Left ventricle myocardium inferior (tissue), 1 donor: ENCODE results near the gene TLCD3A. TPM values are rescaled to one million over a fixed set of nuclear protein-coding genes. Genes with fewer than 3 reads are reported as not detected.

Experiments used
- DNase-seq: peaks from one replicate; pipeline ENCODE4 v3.0.0-alpha.2; 2020
- H3K27ac ChIP-seq: fragments of 200-600 bp; replicated peaks from 2 replicates; pipeline ENCODE4 v1.8.0; 2021
- H3K27me3 ChIP-seq: fragments of 200-600 bp; 2 replicates; pipeline ENCODE4 v1.8.0; 2021; ENCODE audit warnings: low read depth
- H3K36me3 ChIP-seq: fragments of 200-600 bp; 2 replicates; pipeline ENCODE4 v1.8.0; 2021
- H3K4me1 ChIP-seq: fragments of 200-600 bp; 2 replicates; pipeline ENCODE4 v1.8.0; 2021
- H3K4me3 ChIP-seq: fragments of 200-600 bp; 2 replicates; pipeline ENCODE4 v1.8.0; 2021; ENCODE audit warnings: mild to moderate bottlenecking, moderate library complexity
- H3K9me3 ChIP-seq: fragments of 200-600 bp; replicated peaks from 2 replicates; pipeline ENCODE4 v1.8.0; 2021
- intact Hi-C: fragments of 100-400 bp; cut with micrococcal nuclease; formaldehyde crosslinking; loops from one replicate; pipeline ENCODE4 v1.11.0; 2022
- total RNA-seq: library from RNA; stranded (reverse); fragmentation: NEBNext Ultra II Directional; extraction: Animal tissue kit (Norgen Biotek cat#: 25700); gene quantifications from one replicate; pipeline ENCODE4 v1.2.1, GENCODE V29; 2021
- TF ChIP-seq, protein P1 (sequence below): fragments of 200-600 bp; IDR thresholded peaks from 2 replicates; pipeline ENCODE4 v1.8.0; 2021; ENCODE audit warnings: antibody characterized with exemption, mild to moderate bottlenecking, borderline replicate concordance
- donor health status: DM: no; HTN: yes; CAD: no; lungs with severe emphysema.

TLCD3A gene
- total RNA-seq, 1 donor from 2014 or later = 1.5 TPM

DNA sequence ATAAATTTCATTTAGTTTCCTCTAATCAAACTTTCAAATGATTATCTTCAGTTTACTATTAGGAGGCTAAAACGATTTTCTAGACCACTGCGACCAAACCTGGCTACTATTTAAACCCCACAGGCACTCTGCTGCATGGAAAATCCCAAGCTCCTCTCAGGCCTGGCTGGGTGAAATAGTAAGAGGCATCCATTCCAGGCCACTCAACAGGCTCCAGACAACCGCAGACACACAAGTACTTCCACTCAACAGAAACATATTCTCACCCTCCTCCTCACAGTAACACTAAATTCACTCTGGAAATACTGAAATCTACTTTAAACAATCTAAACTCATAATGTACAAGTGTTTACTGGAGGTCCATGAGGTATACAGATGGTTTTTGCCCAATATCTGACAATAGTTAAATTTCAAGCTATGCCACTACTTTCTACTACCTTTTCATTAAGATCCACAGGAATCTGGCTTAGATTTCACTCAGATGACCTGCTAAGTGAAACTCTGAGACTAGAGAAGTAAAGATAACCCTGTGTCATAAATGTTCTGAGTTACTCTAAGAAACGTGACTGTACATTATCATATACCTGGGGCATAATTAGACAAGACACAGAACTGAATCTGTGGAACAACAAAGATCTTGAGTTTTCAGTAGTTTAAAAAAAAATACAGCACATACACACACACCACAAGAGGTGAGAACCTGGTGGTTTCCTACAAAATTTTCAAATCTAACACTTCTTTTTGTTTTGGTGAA lies 28.1 kb upstream of the TLCD3A start:
- no peaks in the 10 kb centered on the region for H3K27me3 ChIP-seq
- no peak for DNase-seq
- no peak overlapping the region for H3K4me3 ChIP-seq
- peaks cover 42% of the 10 kb centered on the region for H3K4me1 ChIP-seq
- H3K9me3 ChIP-seq = no peaks in the 10 kb centered on the region
- H3K36me3 ChIP-seq = peaks cover 38% of the 10 kb centered on the region
- no peak overlapping the region for H3K27ac ChIP-seq
- TF ChIP-seq, protein P1, sequence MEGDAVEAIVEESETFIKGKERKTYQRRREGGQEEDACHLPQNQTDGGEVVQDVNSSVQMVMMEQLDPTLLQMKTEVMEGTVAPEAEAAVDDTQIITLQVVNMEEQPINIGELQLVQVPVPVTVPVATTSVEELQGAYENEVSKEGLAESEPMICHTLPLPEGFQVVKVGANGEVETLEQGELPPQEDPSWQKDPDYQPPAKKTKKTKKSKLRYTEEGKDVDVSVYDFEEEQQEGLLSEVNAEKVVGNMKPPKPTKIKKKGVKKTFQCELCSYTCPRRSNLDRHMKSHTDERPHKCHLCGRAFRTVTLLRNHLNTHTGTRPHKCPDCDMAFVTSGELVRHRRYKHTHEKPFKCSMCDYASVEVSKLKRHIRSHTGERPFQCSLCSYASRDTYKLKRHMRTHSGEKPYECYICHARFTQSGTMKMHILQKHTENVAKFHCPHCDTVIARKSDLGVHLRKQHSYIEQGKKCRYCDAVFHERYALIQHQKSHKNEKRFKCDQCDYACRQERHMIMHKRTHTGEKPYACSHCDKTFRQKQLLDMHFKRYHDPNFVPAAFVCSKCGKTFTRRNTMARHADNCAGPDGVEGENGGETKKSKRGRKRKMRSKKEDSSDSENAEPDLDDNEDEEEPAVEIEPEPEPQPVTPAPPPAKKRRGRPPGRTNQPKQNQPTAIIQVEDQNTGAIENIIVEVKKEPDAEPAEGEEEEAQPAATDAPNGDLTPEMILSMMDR = no peak
- intact Hi-C loops = loop anchor here (5.0 kb wide), 2 partner anchors 292 to 562 kb away; a partner anchor contains a TSS

DNA sequence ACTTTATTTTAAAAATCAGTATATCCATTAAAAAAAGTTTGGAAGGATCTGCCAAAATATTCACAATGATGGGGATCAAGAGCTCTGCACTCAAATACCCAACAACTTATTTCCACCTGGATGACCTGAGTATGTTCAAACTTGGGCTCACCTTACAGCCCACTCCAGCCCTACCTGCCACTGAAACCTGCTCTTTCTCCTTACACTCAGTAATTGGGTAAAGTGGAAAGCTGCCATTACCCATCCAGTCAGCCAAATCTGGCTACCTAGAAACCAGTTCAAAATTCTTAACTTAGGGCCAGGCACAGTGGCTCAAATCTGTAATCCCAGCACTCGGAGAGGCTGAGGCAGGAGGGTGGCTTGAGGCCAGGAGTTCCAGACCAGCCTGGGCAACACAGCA lies 27.4 kb upstream of the TLCD3A start:
- Histone ChIP-seq H3K27ac (no peak overlapping the region), H3K4me3 (no peak overlapping the region), H3K36me3 (peaks cover 45% of the 10 kb centered on the region), H3K9me3 (no peaks in the 10 kb centered on the region), H3K27me3 (no peaks in the 10 kb centered on the region), H3K4me1 (peaks cover 36% of the 10 kb centered on the region)
- TF ChIP-seq, protein P1 = no peak
- intact Hi-C loops = no loop called here
- no peak for DNase-seq

DNA sequence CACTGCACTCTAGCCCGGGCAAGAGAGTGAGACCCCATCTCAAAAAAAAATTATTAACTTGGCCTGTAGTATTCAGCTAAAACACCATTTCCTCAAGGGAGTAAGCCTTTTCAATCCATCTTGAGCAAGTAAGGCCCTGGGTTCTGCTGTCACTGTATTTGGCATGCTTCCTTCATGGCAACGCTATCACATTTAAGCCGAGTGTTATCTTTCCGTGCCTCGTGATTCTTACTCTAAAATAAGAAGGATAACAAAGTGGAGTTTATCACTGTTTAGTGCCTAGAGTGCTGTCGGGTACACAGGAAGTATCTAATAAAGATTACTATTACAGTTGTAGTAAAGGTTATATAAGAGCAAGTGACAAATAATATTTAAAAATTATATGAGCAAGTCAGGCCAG lies 26.5 kb upstream of the TLCD3A start:
- Histone ChIP-seq H3K27ac (no peak overlapping the region), H3K4me1 (peaks cover 36% of the 10 kb centered on the region), H3K36me3 (peaks cover 50% of the 10 kb centered on the region), H3K27me3 (no peaks in the 10 kb centered on the region), H3K9me3 (no peaks in the 10 kb centered on the region), H3K4me3 (no peak overlapping the region)
- TF ChIP-seq, protein P1 = no peak
- DNase-seq = no peak
- intact Hi-C loops = no loop called here

DNA sequence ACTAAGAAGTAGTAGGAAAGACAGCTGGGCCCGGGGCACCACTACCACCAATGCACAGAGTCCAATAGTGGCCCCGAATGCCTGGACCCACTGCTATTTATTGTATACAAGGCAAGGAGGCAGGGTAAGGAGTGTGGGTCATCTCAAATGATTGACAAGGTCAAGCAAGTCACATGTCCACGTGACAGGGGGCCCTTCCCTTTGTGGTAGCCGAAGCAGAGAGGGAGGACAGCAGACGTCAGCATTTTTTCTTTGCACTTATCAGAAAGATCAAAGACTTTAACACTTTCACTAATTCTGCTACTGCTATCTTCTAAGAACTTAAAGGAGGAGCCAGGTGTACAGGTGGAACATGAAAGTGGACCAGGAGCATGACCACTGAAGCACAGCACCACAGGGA lies 24.3 kb upstream of the TLCD3A start:
- H3K9me3 ChIP-seq = no peaks in the 10 kb centered on the region
- peaks cover 43% of the 10 kb centered on the region for H3K4me1 ChIP-seq
- DNase-seq = no peak
- H3K27ac ChIP-seq = no peak overlapping the region
- no peak overlapping the region for H3K4me3 ChIP-seq
- H3K36me3 ChIP-seq = peaks cover 40% of the 10 kb centered on the region
- no peaks in the 10 kb centered on the region for H3K27me3 ChIP-seq
- TF ChIP-seq, protein P1 = no peak
- intact Hi-C loops = no loop called here

DNA sequence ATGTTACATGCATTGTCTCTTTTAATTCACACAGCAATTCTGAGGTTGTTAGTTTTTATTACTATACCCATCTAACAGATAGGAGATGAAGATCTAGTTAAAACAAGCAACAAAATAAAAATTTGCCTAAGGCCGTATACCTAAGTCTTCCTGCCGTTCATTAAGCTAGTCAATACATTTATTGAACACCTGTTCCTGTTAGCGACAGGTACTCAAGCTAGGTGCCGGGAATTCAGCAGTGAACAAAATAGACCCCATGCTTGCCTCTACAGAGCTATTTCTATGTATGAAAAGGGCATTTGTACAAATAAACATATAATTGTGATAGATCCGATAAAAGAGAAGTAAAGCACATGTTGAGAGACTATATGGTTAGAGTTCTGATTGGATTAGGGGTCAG lies 14.3 kb upstream of the TLCD3A start:
- TF ChIP-seq, protein P1 = no peak
- intact Hi-C loops = no loop called here
- H3K27ac ChIP-seq = no peak overlapping the region
- no peaks in the 10 kb centered on the region for H3K27me3 ChIP-seq
- H3K9me3 ChIP-seq = no peaks in the 10 kb centered on the region
- H3K4me3 ChIP-seq = no peak overlapping the region
- peaks cover 36% of the 10 kb centered on the region for H3K4me1 ChIP-seq
- DNase-seq = no peak
- no peaks in the 10 kb centered on the region for H3K36me3 ChIP-seq
